ENCODE data around the gene CLIP1.
A peak's percentile ranks its signal among the peaks of the same experiment; 100 is the strongest.
"Not testable (repeated sequence)": the region's sequence is repeated elsewhere in the genome, so short reads cannot be mapped to it uniquely, and the experiment has no call there.

Gene CLIP1

GRCh38 chr12:122423258-122424165 is 1.0 kb upstream of the CLIP1 start:
- DNase-seq (ENCODE audit: low read depth), result no peak
- TF ChIP-seq, protein P1, sequence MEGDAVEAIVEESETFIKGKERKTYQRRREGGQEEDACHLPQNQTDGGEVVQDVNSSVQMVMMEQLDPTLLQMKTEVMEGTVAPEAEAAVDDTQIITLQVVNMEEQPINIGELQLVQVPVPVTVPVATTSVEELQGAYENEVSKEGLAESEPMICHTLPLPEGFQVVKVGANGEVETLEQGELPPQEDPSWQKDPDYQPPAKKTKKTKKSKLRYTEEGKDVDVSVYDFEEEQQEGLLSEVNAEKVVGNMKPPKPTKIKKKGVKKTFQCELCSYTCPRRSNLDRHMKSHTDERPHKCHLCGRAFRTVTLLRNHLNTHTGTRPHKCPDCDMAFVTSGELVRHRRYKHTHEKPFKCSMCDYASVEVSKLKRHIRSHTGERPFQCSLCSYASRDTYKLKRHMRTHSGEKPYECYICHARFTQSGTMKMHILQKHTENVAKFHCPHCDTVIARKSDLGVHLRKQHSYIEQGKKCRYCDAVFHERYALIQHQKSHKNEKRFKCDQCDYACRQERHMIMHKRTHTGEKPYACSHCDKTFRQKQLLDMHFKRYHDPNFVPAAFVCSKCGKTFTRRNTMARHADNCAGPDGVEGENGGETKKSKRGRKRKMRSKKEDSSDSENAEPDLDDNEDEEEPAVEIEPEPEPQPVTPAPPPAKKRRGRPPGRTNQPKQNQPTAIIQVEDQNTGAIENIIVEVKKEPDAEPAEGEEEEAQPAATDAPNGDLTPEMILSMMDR (conservative IDR thresholded peaks at IDR 0.05; ENCODE audit: control insufficient read depth, insufficient read depth, low read depth, low read length), result no peak
- peak overlapping the region; percentile 57 for H3K4me3 ChIP-seq (ENCODE audit: control insufficient read depth, low read depth, low read length)

DNA sequence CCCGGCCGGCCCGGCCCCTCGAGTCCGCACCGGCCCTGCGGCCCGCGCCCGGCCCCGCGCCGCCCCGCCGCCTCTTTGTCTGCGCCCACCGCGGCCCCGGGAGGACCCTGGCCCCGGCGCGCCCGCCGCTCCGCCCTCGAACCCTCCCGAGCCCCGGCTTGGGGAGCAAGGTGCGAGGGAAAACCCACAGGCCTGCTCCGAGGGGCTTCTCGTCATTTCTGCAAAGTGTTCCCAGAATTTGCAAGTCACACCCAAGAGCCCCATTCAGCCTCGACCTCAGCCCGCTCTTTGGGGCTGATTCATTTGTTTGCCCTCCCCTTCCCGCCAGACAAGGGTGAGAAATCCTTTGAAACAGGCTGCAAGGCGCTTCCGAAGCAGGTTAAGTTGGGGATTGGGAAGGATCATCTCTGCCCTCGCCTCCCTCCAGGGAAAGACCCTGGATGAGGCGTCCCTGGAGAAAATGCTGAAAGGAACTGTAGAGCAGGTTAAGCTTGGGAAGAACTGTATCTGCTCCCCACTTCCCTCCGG is 325 bp upstream of the CLIP1 start:
- TF ChIP-seq, protein P1 (conservative IDR thresholded peaks at IDR 0.05; ENCODE audit: control insufficient read depth, insufficient read depth, low read depth, low read length), result no peak
- H3K4me3 ChIP-seq (ENCODE audit: control insufficient read depth, low read depth, low read length), result peak overlapping the region; percentile 57
- DNase-seq (ENCODE audit: low read depth), result peak; percentile 71

DNA sequence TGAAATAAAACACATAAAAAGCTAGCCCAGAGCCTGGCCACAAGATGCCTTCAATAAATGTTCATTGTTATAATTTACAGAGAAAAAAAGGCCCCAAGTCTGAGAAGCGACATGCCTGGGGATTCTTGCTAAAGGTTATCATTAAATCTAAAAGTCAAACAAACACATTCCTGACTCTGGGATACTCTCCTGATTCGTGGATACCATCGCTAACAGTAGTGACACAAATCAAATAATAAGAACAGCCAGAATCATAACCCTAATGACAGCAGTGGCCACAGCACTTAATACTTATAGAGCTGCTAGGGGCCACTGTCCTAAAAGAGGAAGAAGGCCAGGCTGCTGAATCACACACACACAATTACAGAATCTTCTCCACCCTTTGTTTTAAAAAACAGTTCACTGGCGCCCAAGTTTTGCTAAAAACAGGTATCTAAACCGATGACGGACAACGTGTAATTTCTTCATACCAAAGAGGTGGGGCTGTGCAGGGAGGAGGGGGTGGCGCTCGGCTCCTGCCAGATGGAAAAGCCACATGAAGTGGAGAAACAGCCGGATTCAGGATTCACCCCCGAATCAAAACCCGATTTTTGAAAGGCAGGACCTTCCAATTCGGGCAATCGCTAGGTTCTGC is 1.2 kb downstream of the CLIP1 start:
- DNase-seq (ENCODE audit: low read depth), result peak; percentile 52
- TF ChIP-seq, protein P1 (conservative IDR thresholded peaks at IDR 0.05; ENCODE audit: control insufficient read depth, insufficient read depth, low read depth, low read length), result no peak
- H3K4me3 ChIP-seq (ENCODE audit: control insufficient read depth, low read depth, low read length), result peak overlapping the region; percentile 74

DNA sequence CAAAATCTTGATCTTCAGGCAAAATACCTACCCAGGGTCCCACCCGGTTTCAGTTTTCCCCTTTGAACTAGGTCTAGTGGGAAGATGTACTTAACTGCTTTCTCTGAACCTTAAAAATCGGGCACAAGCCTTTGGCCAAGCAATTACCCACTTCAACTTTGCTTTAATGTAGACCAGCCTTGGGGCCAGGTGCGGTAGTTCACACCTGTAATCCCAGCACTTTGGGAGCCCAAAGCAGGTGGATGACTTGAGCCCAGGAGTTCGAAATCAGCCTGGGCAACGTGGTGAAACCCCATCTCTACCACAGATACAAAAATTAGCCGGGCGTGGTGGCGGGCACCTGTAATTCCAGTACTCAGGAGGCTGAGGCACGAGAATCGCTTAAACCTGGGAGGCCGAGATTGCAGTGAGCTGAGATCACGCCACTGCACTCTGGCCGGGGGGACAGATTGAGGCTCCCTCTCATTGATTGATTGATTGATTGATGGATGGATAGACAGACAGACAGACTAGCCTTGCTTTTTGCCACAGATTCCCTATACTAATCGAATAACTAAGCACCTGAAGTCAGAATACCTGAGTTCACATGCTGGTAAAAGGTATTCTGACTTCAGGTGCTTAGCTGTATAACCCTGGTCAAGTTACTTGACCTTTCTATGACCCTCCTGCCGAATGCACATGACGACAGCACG is 1.9 kb downstream of the CLIP1 start:
- peak; percentile 23 for DNase-seq (ENCODE audit: low read depth)
- H3K4me3 ChIP-seq (ENCODE audit: control insufficient read depth, low read depth, low read length), result peak overlapping the region; percentile 74
- TF ChIP-seq, protein P1 (conservative IDR thresholded peaks at IDR 0.05; ENCODE audit: control insufficient read depth, insufficient read depth, low read depth, low read length), result no peak

- not testable (repeated sequence) for H3K4me3 ChIP-seq (ENCODE audit: control insufficient read depth, low read depth, low read length); DNase-seq (ENCODE audit: low read depth)
Observed at GRCh38 chr12:122419094-122419493, 3.4 kb downstream of the CLIP1 start.

GRCh38 chr12:122415665-122416064 is 6.8 kb downstream of the CLIP1 start:
- not testable (repeated sequence) for H3K4me3 ChIP-seq (ENCODE audit: control insufficient read depth, low read depth, low read length); DNase-seq (ENCODE audit: low read depth)

GRCh38 chr12:122413516-122414404 is 8.7 kb downstream of the CLIP1 start:
- H3K4me3 ChIP-seq (ENCODE audit: control insufficient read depth, low read depth, low read length), result no peak overlapping the region
- DNase-seq (ENCODE audit: low read depth), result peak; percentile 32
- TF ChIP-seq, protein P1 (conservative IDR thresholded peaks at IDR 0.05; ENCODE audit: control insufficient read depth, insufficient read depth, low read depth, low read length), result no peak
